Liver (tissue), 9 donors: Measurements from ENCODE around the gene SPZ1. TPM values are rescaled to one million over a fixed set of nuclear protein-coding genes. Genes with fewer than 3 reads are reported as not detected.

Source experiments
- DNase-seq: peaks from one replicate; pipeline ENCODE4 v3.0.0-alpha.2; 2017; ENCODE audit warnings: low spot score
- H3K27ac ChIP-seq, 2 donors: one replicate each; pipeline ENCODE4 v1.7.0; 2013; ENCODE audit warnings: inconsistent platforms in 2 of 2, low read length in 2 of 2, control low read depth in 1 of 2, low read depth in 1 of 2, mild to moderate bottlenecking in 1 of 2
- H3K27me3 ChIP-seq, 4 donors: one replicate each; pipeline versions ENCODE4 v1.6.1 to v1.7.0; 2013; ENCODE audit warnings: low read length in 3 of 4, inconsistent platforms in 1 of 4, mild to moderate bottlenecking in 1 of 4, moderate library complexity in 1 of 4; ENCODE audit not compliant: control insufficient read depth in 4 of 4, insufficient read depth in 4 of 4
- H3K36me3 ChIP-seq, 4 donors: one replicate each; pipeline versions ENCODE4 v1.6.1 to v1.7.0; 2013; ENCODE audit warnings: low read length in 3 of 4, mild to moderate bottlenecking in 3 of 4, low read depth in 1 of 4, moderate library complexity in 1 of 4; ENCODE audit not compliant: control insufficient read depth in 4 of 4, insufficient read depth in 3 of 4
- H3K4me1 ChIP-seq, 4 donors: one replicate each; pipeline versions ENCODE4 v1.6.1 to v1.7.0; 2013; ENCODE audit warnings: low read length in 3 of 4, mild to moderate bottlenecking in 3 of 4, moderate library complexity in 1 of 4; ENCODE audit not compliant: control insufficient read depth in 4 of 4, insufficient read depth in 4 of 4
- H3K4me3 ChIP-seq, 3 donors: one replicate each; pipeline versions ENCODE4 v1.6.1 to v1.7.0; 2013; ENCODE audit warnings: low read length in 3 of 3, control low read depth in 1 of 3, low read depth in 1 of 3, mild to moderate bottlenecking in 1 of 3
- H3K9ac ChIP-seq, 2 donors: one replicate each; pipeline ENCODE4 v1.7.0; 2013; ENCODE audit warnings: low read length in 2 of 2, mild to moderate bottlenecking in 2 of 2, moderate library complexity in 2 of 2, control low read depth in 1 of 2, low read depth in 1 of 2
- H3K9me3 ChIP-seq, 4 donors: one replicate each; pipeline versions ENCODE4 v1.6.1 to v1.7.0; 2013; ENCODE audit warnings: low read length in 3 of 4; ENCODE audit not compliant: control insufficient read depth in 4 of 4
- FOXA1 ChIP-seq: IDR thresholded peaks from 2 replicates; pipeline ENCODE4 v1.6.1; 2016; ENCODE audit warnings: antibody characterized with exemption
- FOXA2 ChIP-seq: IDR thresholded peaks from 2 replicates; pipeline ENCODE4 v1.6.1; 2016; ENCODE audit warnings: antibody characterized with exemption
- HNF4A ChIP-seq, 2 donors: conservative IDR thresholded peaks; 2 replicates each; pipeline ENCODE4 v1.6.1; 2016; ENCODE audit warnings: antibody characterized with exemption in 2 of 2, mild to moderate bottlenecking in 2 of 2
- HNF4G ChIP-seq: IDR thresholded peaks from 2 replicates; pipeline ENCODE4 v1.6.1; 2016; ENCODE audit warnings: antibody characterized with exemption
- JUND ChIP-seq, 2 donors: IDR thresholded peaks; 2 replicates each; pipeline ENCODE4 v1.6.1; 2016; ENCODE audit warnings: antibody characterized with exemption in 2 of 2
- NR2F2 ChIP-seq: IDR thresholded peaks from 2 replicates; pipeline ENCODE4 v1.6.1; 2016; ENCODE audit warnings: antibody characterized with exemption
- RAD21 ChIP-seq, 2 donors: IDR thresholded peaks; 2 replicates each; pipeline ENCODE4 v1.6.1; 2016; ENCODE audit warnings: antibody characterized with exemption in 2 of 2, mild to moderate bottlenecking in 2 of 2
- RXRA ChIP-seq, 2 donors: IDR thresholded peaks; 2 replicates each; pipeline ENCODE4 v1.6.1; 2017 to 2018; ENCODE audit warnings: antibody characterized with exemption in 2 of 2, mild to moderate bottlenecking in 1 of 2
- SP1 ChIP-seq: IDR thresholded peaks from 2 replicates; pipeline ENCODE4 v1.6.1; 2018; ENCODE audit warnings: antibody characterized with exemption, mild to moderate bottlenecking
- TAF1 ChIP-seq: conservative IDR thresholded peaks from 2 replicates; pipeline ENCODE4 v1.6.1; 2016; ENCODE audit warnings: antibody characterized with exemption, mild to moderate bottlenecking
- ZBTB33 ChIP-seq: IDR thresholded peaks from 2 replicates; pipeline ENCODE4 v1.6.1; 2016; ENCODE audit warnings: antibody characterized with exemption
- WGBS: extraction: QIAGEN DNeasy Blood & Tissue Kit; methylation state at CpG from one replicate; pipeline ENCODE4 v1.1.7; 2013; 5-methylcytosine and 5-hydroxymethylcytosine counted together
- polyA plus RNA-seq, 2 donors: library from polyadenylated mRNA; stranded (reverse) in 1 of 2; unstranded in 1 of 2; fragments of 200-250 nt in 1 of 2; fragments of >200 nt in 1 of 2; fragmentation: Nextera tagmentation in 1 of 2; extraction: Ambion mirVana in 1 of 2; gene quantifications; one replicate each; pipeline versions ENCODE4 v1.2.1 to v1.2.3, GENCODE V29; 2013 to 2015
- total RNA-seq, 2 donors: library from RNA; depleted of rRNA; stranded (reverse); fragments of >200 nt; gene quantifications; one replicate each; pipeline ENCODE4 v1.2.3, GENCODE V29; 2014
- TF ChIP-seq, protein P1 (sequence below): IDR thresholded peaks from 2 replicates; pipeline ENCODE4 v1.6.1; 2016; ENCODE audit warnings: antibody characterized with exemption
- TF ChIP-seq, protein P2 (sequence below): IDR thresholded peaks from 2 replicates; pipeline ENCODE4 v1.6.1; 2016; ENCODE audit warnings: antibody characterized with exemption, mild to moderate bottlenecking
- TF ChIP-seq, protein P3 (sequence below): fragments of 150-350 bp; IDR thresholded peaks from 2 replicates; pipeline ENCODE4 v1.5.1; 2017; ENCODE audit warnings: improper control_type of control experiment, low read depth, low read length; ENCODE audit not compliant: missing input control
- TF ChIP-seq, protein P4 (sequence below): IDR thresholded peaks from 2 replicates; pipeline ENCODE4 v1.6.1; 2016; ENCODE audit warnings: antibody characterized with exemption
- donor health status: healthy.
- donor health status: healthy.
- donor health status: healthy.
- donor health status: healthy.
- donor health status: healthy.

Gene SPZ1
- total and polyA plus RNA-seq, 4 donors: not detected

GRCh38 chr5:80284720-80285119, 35.1 kb upstream of the SPZ1 start:
- Histone ChIP-seq H3K9me3 (no peaks in the 10 kb centered on the region), H3K4me3 (no peak overlapping the region)
- WGBS: 74% methylated on average over 2 of the region's 2 CpGs

More at GRCh38 chr5:80284720-80285119, 35.1 kb upstream of the SPZ1 start:
- TF ChIP-seq HNF4G (no peak), FOXA1 (no peak), RAD21 (IDR thresholded peaks at IDR 0.05) (no peak), TAF1 (no peak), SP1 (no peak), FOXA2 (no peak), RXRA (IDR thresholded peaks at IDR 0.05) (no peak), ZBTB33 (no peak), NR2F2 (no peak), JUND (IDR thresholded peaks at IDR 0.05) (no peak), HNF4A (conservative IDR thresholded peaks at IDR 0.05) (no peak)
- TF ChIP-seq, protein P1, sequence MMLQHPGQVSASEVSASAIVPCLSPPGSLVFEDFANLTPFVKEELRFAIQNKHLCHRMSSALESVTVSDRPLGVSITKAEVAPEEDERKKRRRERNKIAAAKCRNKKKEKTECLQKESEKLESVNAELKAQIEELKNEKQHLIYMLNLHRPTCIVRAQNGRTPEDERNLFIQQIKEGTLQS: no peak
- TF ChIP-seq, protein P2, sequence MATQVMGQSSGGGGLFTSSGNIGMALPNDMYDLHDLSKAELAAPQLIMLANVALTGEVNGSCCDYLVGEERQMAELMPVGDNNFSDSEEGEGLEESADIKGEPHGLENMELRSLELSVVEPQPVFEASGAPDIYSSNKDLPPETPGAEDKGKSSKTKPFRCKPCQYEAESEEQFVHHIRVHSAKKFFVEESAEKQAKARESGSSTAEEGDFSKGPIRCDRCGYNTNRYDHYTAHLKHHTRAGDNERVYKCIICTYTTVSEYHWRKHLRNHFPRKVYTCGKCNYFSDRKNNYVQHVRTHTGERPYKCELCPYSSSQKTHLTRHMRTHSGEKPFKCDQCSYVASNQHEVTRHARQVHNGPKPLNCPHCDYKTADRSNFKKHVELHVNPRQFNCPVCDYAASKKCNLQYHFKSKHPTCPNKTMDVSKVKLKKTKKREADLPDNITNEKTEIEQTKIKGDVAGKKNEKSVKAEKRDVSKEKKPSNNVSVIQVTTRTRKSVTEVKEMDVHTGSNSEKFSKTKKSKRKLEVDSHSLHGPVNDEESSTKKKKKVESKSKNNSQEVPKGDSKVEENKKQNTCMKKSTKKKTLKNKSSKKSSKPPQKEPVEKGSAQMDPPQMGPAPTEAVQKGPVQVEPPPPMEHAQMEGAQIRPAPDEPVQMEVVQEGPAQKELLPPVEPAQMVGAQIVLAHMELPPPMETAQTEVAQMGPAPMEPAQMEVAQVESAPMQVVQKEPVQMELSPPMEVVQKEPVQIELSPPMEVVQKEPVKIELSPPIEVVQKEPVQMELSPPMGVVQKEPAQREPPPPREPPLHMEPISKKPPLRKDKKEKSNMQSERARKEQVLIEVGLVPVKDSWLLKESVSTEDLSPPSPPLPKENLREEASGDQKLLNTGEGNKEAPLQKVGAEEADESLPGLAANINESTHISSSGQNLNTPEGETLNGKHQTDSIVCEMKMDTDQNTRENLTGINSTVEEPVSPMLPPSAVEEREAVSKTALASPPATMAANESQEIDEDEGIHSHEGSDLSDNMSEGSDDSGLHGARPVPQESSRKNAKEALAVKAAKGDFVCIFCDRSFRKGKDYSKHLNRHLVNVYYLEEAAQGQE: no peak
- TF ChIP-seq, protein P3, sequence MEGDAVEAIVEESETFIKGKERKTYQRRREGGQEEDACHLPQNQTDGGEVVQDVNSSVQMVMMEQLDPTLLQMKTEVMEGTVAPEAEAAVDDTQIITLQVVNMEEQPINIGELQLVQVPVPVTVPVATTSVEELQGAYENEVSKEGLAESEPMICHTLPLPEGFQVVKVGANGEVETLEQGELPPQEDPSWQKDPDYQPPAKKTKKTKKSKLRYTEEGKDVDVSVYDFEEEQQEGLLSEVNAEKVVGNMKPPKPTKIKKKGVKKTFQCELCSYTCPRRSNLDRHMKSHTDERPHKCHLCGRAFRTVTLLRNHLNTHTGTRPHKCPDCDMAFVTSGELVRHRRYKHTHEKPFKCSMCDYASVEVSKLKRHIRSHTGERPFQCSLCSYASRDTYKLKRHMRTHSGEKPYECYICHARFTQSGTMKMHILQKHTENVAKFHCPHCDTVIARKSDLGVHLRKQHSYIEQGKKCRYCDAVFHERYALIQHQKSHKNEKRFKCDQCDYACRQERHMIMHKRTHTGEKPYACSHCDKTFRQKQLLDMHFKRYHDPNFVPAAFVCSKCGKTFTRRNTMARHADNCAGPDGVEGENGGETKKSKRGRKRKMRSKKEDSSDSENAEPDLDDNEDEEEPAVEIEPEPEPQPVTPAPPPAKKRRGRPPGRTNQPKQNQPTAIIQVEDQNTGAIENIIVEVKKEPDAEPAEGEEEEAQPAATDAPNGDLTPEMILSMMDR: no peak
- TF ChIP-seq, protein P4, sequence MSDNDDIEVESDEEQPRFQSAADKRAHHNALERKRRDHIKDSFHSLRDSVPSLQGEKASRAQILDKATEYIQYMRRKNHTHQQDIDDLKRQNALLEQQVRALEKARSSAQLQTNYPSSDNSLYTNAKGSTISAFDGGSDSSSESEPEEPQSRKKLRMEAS: no peak
- Histone ChIP-seq H3K36me3 (no peaks in the 10 kb centered on the region), H3K27ac (no peak overlapping the region), H3K4me1 (peaks cover 0 to 2% (median 0%) of the 10 kb centered on the region in 4 donors), H3K27me3 (no peaks in the 10 kb centered on the region), H3K9ac (no peak overlapping the region)
- no peak for DNase-seq
